H1 (cell line): Measurements from ENCODE around the gene WNK3. TPM values are rescaled to one million over a fixed set of nuclear protein-coding genes. Genes with fewer than 3 reads are reported as not detected.

ENCODE experiments used
- CTCF ChIA-PET: fragments of 300-600 bp; sonication (Branson Sonifier 250); formaldehyde crosslinking; loops from one replicate; lab custom pipeline; 2021; ENCODE audit not compliant: partially characterized antibody; lab: Charles Lee
- POLR2A ChIA-PET: fragments of 300-600 bp; sonication (Branson Sonifier 250); formaldehyde crosslinking; loops from one replicate; lab custom pipeline; 2021; ENCODE audit warnings: inconsistent platforms; ENCODE audit not compliant: partially characterized antibody; lab: Charles Lee
- DNase-seq, 2 experiments: peaks; one replicate each; pipeline versions ENCODE4 v3.0.0 to v3.0.0-alpha.2; 2010 to 2022; ENCODE audit warnings: low spot score in 2 of 2, low read depth in 1 of 2, mixed read lengths in 1 of 2
- FAIRE-seq: peaks from 2 replicates; lab custom pipeline; 2011; peaks lifted over from hg19 to GRCh38; lab: Jason Lieb, UNC
- H2AFZ ChIP-seq: 2 replicates; pipeline ENCODE4 v1.8.1; 2012; ENCODE audit warnings: low read length, inconsistent platforms
- H2AK5ac ChIP-seq: 2 replicates; pipeline ENCODE4 v1.6.1; 2013; ENCODE audit warnings: low read depth, low read length
- H2BK120ac ChIP-seq: replicated peaks from 2 replicates; pipeline ENCODE3; 2013; ENCODE audit warnings: low read depth, low read length, inconsistent platforms
- H2BK12ac ChIP-seq: 2 replicates; pipeline ENCODE4 v1.6.1; 2013; ENCODE audit warnings: low read depth, low read length
- H2BK15ac ChIP-seq: 2 replicates; pipeline ENCODE4 v1.6.1; 2013; ENCODE audit warnings: low read length
- H2BK20ac ChIP-seq: 2 replicates; pipeline ENCODE4 v1.6.1; 2013; ENCODE audit warnings: low read length
- H2BK5ac ChIP-seq: 2 replicates; pipeline ENCODE4 v1.6.1; 2013; ENCODE audit warnings: low read depth, low read length
- H3K14ac ChIP-seq: 2 replicates; pipeline ENCODE4 v1.6.1; 2013; ENCODE audit warnings: inconsistent platforms; ENCODE audit not compliant: insufficient read length
- H3K18ac ChIP-seq: 2 replicates; pipeline ENCODE4 v1.6.1; 2013; ENCODE audit warnings: low read length; ENCODE audit errors: extremely low read depth
- H3K23ac ChIP-seq: 2 replicates; pipeline ENCODE4 v1.6.1; 2013; ENCODE audit warnings: inconsistent platforms; ENCODE audit not compliant: insufficient read length
- H3K23me2 ChIP-seq: 2 replicates; pipeline ENCODE4 v1.6.1; 2013; ENCODE audit warnings: low read depth, low read length
- H3K27ac ChIP-seq: 2 replicates; pipeline ENCODE4 v1.6.1; 2011; ENCODE audit warnings: low read depth, low read length, inconsistent platforms
- H3K27me3 ChIP-seq, 4 experiments: replicated peaks in 1 of 4; 1 replicate in 1 of 4; 2 replicates in 3 of 4; pipeline versions ENCODE4 v1.6.1 to v1.8.1; 2011 to 2013; ENCODE audit warnings: low read length in 3 of 4, mild to moderate bottlenecking in 3 of 4, inconsistent platforms in 2 of 4, mixed read lengths in 2 of 4, moderate library complexity in 1 of 4; ENCODE audit not compliant: control insufficient read depth in 3 of 4, insufficient read depth in 3 of 4; ENCODE audit errors: extremely low read depth in 1 of 4
- H3K36me3 ChIP-seq, 4 experiments: 2 replicates each; pipeline versions ENCODE4 v1.6.1 to v1.8.1; 2011 to 2013; ENCODE audit warnings: mild to moderate bottlenecking in 4 of 4, low read length in 3 of 4, moderate library complexity in 2 of 4, control low read depth in 1 of 4, inconsistent platforms in 1 of 4; ENCODE audit not compliant: insufficient read depth in 4 of 4, control insufficient read depth in 2 of 4
- H3K4ac ChIP-seq: replicated peaks from 2 replicates; pipeline ENCODE3; 2013; ENCODE audit warnings: low read length, low read depth, mixed read lengths, inconsistent platforms; ENCODE audit not compliant: insufficient read length
- H3K4me1 ChIP-seq, 4 experiments: replicated peaks in 1 of 4; 1 replicate in 1 of 4; 2 replicates in 3 of 4; pipeline versions ENCODE4 v1.6.1 to v1.8.1; 2011 to 2013; ENCODE audit warnings: low read length in 3 of 4, inconsistent platforms in 2 of 4, mixed read lengths in 1 of 4; ENCODE audit not compliant: insufficient read depth in 4 of 4, control insufficient read depth in 3 of 4
- H3K4me2 ChIP-seq, 2 experiments: 2 replicates each; pipeline versions ENCODE4 v1.6.1 to v1.8.1; 2011 to 2013; ENCODE audit warnings: low read depth in 2 of 2, low read length in 2 of 2, control low read depth in 1 of 2, inconsistent platforms in 1 of 2, mild to moderate bottlenecking in 1 of 2; ENCODE audit not compliant: insufficient read depth in 1 of 2
- H3K4me3 ChIP-seq, 4 experiments: fragments of 200-600, 300-600 bp in 1 of 4; sonication (generic), shearing (Covaris generic), sonication (Bioruptor Twin) in 1 of 4; 2 replicates each; pipeline versions ENCODE4 v1.5.1 to v1.8.1; 2011 to 2016; ENCODE audit warnings: low read length in 4 of 4, low read depth in 3 of 4, control low read depth in 2 of 4, inconsistent platforms in 2 of 4, mild to moderate bottlenecking in 2 of 4, mixed read lengths in 1 of 4, moderate library complexity in 1 of 4; ENCODE audit not compliant: insufficient read depth in 2 of 4; ENCODE audit errors: extremely low read depth in 1 of 4
- H3K56ac ChIP-seq: replicated peaks from 2 replicates; pipeline ENCODE3; 2013; ENCODE audit warnings: low read depth, mild to moderate bottlenecking, mixed read lengths, low read length, inconsistent platforms; ENCODE audit not compliant: insufficient read length
- H3K79me1 ChIP-seq: 2 replicates; pipeline ENCODE4 v1.6.1; 2013; ENCODE audit warnings: low read depth, low read length, control low read depth
- H3K79me2 ChIP-seq, 2 experiments: 2 replicates each; pipeline versions ENCODE4 v1.6.1 to v1.8.1; 2012 to 2013; ENCODE audit warnings: low read length in 2 of 2, mild to moderate bottlenecking in 2 of 2, inconsistent platforms in 1 of 2; ENCODE audit not compliant: insufficient read depth in 2 of 2, control insufficient read depth in 1 of 2
- H3K9ac ChIP-seq, 4 experiments: replicated peaks in 1 of 4; 1 replicate in 1 of 4; 2 replicates in 3 of 4; pipeline versions ENCODE4 v1.6.1 to v1.8.1; 2011 to 2013; ENCODE audit warnings: low read depth in 3 of 4, low read length in 3 of 4, control low read depth in 2 of 4, mild to moderate bottlenecking in 2 of 4, moderate library complexity in 2 of 4, inconsistent platforms in 1 of 4; ENCODE audit errors: extremely low read depth in 1 of 4
- H3K9me3 ChIP-seq, 2 experiments: 2 replicates each; pipeline versions ENCODE4 v1.6.1 to v1.8.1; 2012 to 2013; ENCODE audit warnings: mild to moderate bottlenecking in 2 of 2, moderate library complexity in 2 of 2, control low read depth in 1 of 2, inconsistent platforms in 1 of 2, low read depth in 1 of 2, low read length in 1 of 2, mixed read lengths in 1 of 2; ENCODE audit not compliant: insufficient read depth in 2 of 2
- H4K20me1 ChIP-seq, 2 experiments: replicated peaks in 1 of 2; 2 replicates each; pipeline versions ENCODE3 to v1.8.1; 2011 to 2013; ENCODE audit warnings: inconsistent platforms in 2 of 2, low read length in 2 of 2, mild to moderate bottlenecking in 1 of 2; ENCODE audit not compliant: insufficient read depth in 2 of 2, control insufficient read depth in 1 of 2
- H4K5ac ChIP-seq: 2 replicates; pipeline ENCODE4 v1.6.1; 2013; ENCODE audit warnings: low read length, low read depth, mixed read lengths, inconsistent platforms; ENCODE audit not compliant: insufficient read length
- H4K8ac ChIP-seq: 2 replicates; pipeline ENCODE4 v1.8.0; 2013; ENCODE audit warnings: mild to moderate bottlenecking, moderate library complexity, low read length, inconsistent platforms; ENCODE audit not compliant: insufficient read depth; ENCODE audit errors: extremely low read depth
- H4K91ac ChIP-seq: replicated peaks from 2 replicates; pipeline ENCODE3; 2013; ENCODE audit warnings: low read length, mixed read lengths, inconsistent platforms; ENCODE audit not compliant: insufficient read length
- ATF2 ChIP-seq: IDR thresholded peaks from 2 replicates; pipeline ENCODE4 v1.6.1; 2012; ENCODE audit warnings: low read length, inconsistent platforms
- BCL11A ChIP-seq, 2 experiments: IDR thresholded peaks; one replicate each; pipeline ENCODE4 v1.6.1; 2011; ENCODE audit warnings: low read depth in 2 of 2, low read length in 2 of 2, mild to moderate bottlenecking in 2 of 2
- CBX5 ChIP-seq: fragments of 300-800, 300-1000 bp; sonication (generic); IDR thresholded peaks from 2 replicates; pipeline ENCODE4 v1.7.1; 2016; ENCODE audit warnings: antibody characterized with exemption, low read length, low read depth
- CEBPB ChIP-seq: IDR thresholded peaks from 2 replicates; pipeline ENCODE4 v1.6.1; 2012; ENCODE audit warnings: low read depth, low read length
- CREB1 ChIP-seq: IDR thresholded peaks from 2 replicates; pipeline ENCODE4 v1.6.1; 2012; ENCODE audit warnings: inconsistent platforms
- MAFK ChIP-seq: IDR thresholded peaks from 2 replicates; pipeline ENCODE4 v1.6.1; 2012; ENCODE audit warnings: low read depth, mild to moderate bottlenecking, improper control_type of control experiment, low read length
- NANOG ChIP-seq: IDR thresholded peaks from 2 replicates; pipeline ENCODE4 v1.6.1; 2011; ENCODE audit warnings: low read length, low read depth, mild to moderate bottlenecking, inconsistent platforms; ENCODE audit not compliant: insufficient read depth, poor library complexity, severe bottlenecking
- POLR2A ChIP-seq, 2 experiments: IDR thresholded peaks; 1 replicate in 1 of 2; 2 replicates in 1 of 2; pipeline ENCODE4 v1.6.1; 2011; ENCODE audit warnings: low read depth in 2 of 2, low read length in 2 of 2, mild to moderate bottlenecking in 2 of 2; ENCODE audit errors: control extremely low read depth in 1 of 2
- POLR2AphosphoS5 ChIP-seq: IDR thresholded peaks from 2 replicates; pipeline ENCODE4 v1.6.1; 2011; ENCODE audit warnings: low read depth, low read length
- RFX5 ChIP-seq: IDR thresholded peaks from 2 replicates; pipeline ENCODE4 v1.6.1; 2011; ENCODE audit warnings: low read depth, low read length, improper control_type of control experiment, borderline replicate concordance
- SUZ12 ChIP-seq: fragments of 200-600 bp; sonication (generic); IDR thresholded peaks from 2 replicates; pipeline ENCODE4 v1.6.1; 2012; ENCODE audit warnings: mild to moderate bottlenecking, inconsistent platforms, low read length, moderate library complexity, mixed read lengths
- WGBS, 2 experiments: shearing (Covaris generic) in 1 of 2; methylation state at CpG; one replicate each; pipeline versions ENCODE4 v1.1.6 to v1.1.7; 2013 to 2015; ENCODE audit warnings: low lambda C conversion rate in 2 of 2, mixed read lengths in 2 of 2, inconsistent platforms in 1 of 2, low coverage in 1 of 2, missing lambda C conversion rate in 1 of 2; ENCODE audit not compliant: insufficient replicate concordance in 2 of 2, insufficient coverage in 1 of 2, insufficient read length in 1 of 2; ENCODE audit errors: extremely low coverage in 1 of 2, missing lambda C conversion rate in 1 of 2; 5-methylcytosine and 5-hydroxymethylcytosine counted together
- polyA plus RNA-seq, 7 experiments: library from polyadenylated mRNA; depleted of rRNA in 3 of 7; stranded (reverse) in 5 of 7; unstranded in 2 of 7; fragments of >200 nt in 5 of 7; fragments of 200-250 nt in 2 of 7; gene quantifications; 1 replicate in 5 of 7; 2 replicates in 1 of 7; 4 replicates in 1 of 7; pipeline versions ENCODE4 v1.2.1 to v1.2.3, GENCODE V29; 2011 to 2013; ENCODE audit warnings: missing spikeins in 2 of 7, mixed read lengths in 2 of 7
- total RNA-seq: library from RNA; stranded (reverse); fragmentation: NEBNext Ultra II Directional; extraction: Animal tissue kit (Norgen Biotek cat#: 25700); gene quantifications from 2 replicates; pipeline ENCODE4 v1.2.1, GENCODE V29; 2021
- TF ChIP-seq, protein P1 (sequence below): IDR thresholded peaks from 2 replicates; pipeline ENCODE4 v1.6.1; 2012; ENCODE audit warnings: inconsistent platforms

Gene WNK3
- total and polyA plus RNA-seq, 2 of the 8 experiments (the other 6 are each of a cell fraction or from before 2014, with no cell fraction given), result 5.5 to 37.5 TPM

DNA sequence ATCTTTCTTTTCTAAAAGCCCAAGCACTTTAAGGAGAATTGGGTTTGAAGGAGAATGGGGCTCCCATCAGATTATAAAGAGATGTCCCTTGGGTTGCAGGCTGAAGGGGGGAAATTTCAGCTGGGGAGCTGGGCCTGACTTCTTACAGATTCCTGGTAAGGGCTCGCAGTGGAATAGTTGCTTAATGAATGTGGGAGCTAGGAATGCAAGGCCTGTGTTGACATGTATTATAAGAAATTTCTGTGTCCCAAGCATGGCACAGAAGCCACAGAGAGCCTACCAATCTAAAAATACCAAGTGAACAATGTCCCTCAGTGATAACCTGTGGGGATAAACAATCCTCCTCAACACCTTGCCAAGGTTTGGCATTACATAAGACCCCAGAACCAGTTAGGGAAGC lies 39.3 kb upstream of the WNK3 start:
- ChIA-PET CTCF (no interaction called here), POLR2A (interaction anchor here (0.5 to 1.6 kb wide), 2 partner anchors 39 to 155 kb away, joined by 4 read pairs; partner anchors contain the start of gene WNK3)
- no peak for FAIRE-seq
- TF ChIP-seq POLR2A (IDR thresholded peaks at IDR 0.05; ENCODE audit: control extremely low read depth in 1 of 2, low read depth in 2 of 2, low read length in 2 of 2) (no peak), SUZ12 (no peak), NANOG (no peak), RFX5 (no peak), BCL11A (IDR thresholded peaks at IDR 0.05; ENCODE audit: low read depth in 2 of 2, low read length in 2 of 2) (no peak), CEBPB (no peak), MAFK (no peak), CREB1 (no peak), POLR2AphosphoS5 (no peak), CBX5 (no peak), ATF2 (no peak)
- TF ChIP-seq, protein P1, sequence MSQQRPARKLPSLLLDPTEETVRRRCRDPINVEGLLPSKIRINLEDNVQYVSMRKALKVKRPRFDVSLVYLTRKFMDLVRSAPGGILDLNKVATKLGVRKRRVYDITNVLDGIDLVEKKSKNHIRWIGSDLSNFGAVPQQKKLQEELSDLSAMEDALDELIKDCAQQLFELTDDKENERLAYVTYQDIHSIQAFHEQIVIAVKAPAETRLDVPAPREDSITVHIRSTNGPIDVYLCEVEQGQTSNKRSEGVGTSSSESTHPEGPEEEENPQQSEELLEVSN, result no peak

More for the DNA sequence above, 39.3 kb upstream of the WNK3 start:
- no peak overlapping the region for H2BK12ac ChIP-seq
- no peaks in the 10 kb centered on the region for H3K79me1 ChIP-seq
- WGBS, 2 experiments, result 88% methylated on average over 1 of the region's 1 CpG; no CpG with 5 or more reads in 1 of the 2 experiments
- no peak overlapping the region for H3K14ac ChIP-seq
- H3K4me1 ChIP-seq, result no peaks in the 10 kb centered on the region
- H2BK5ac ChIP-seq, result no peak overlapping the region
- H2BK15ac ChIP-seq, result no peak overlapping the region
- no peak overlapping the region for H2BK20ac ChIP-seq
- H3K27ac ChIP-seq, result no peak overlapping the region
- H3K18ac ChIP-seq, result no peak overlapping the region
- no peaks in the 10 kb centered on the region for H3K23me2 ChIP-seq
- H4K5ac ChIP-seq, result no peak overlapping the region
- H4K91ac ChIP-seq, result no peak overlapping the region
- H3K4ac ChIP-seq, result no peak overlapping the region
- no peak overlapping the region for H2BK120ac ChIP-seq
- no peak overlapping the region for H3K4me3 ChIP-seq
- no peaks in the 10 kb centered on the region for H3K9me3 ChIP-seq
- H3K79me2 ChIP-seq, result no peaks in the 10 kb centered on the region
- no peak overlapping the region for H3K23ac ChIP-seq
- no peaks in the 10 kb centered on the region for H3K27me3 ChIP-seq
- no peak overlapping the region for H2AFZ ChIP-seq
- H3K56ac ChIP-seq, result no peak overlapping the region
- H2AK5ac ChIP-seq, result no peak overlapping the region
- no peak overlapping the region for H3K4me2 ChIP-seq
- no peaks in the 10 kb centered on the region for H4K20me1 ChIP-seq
- no peaks in the 10 kb centered on the region for H3K36me3 ChIP-seq
- DNase-seq, result no peak
- no peak overlapping the region for H4K8ac ChIP-seq
- no peak overlapping the region for H3K9ac ChIP-seq
